ENCODE data around the gene OR10A3.

The OR10A3 gene

DNA sequence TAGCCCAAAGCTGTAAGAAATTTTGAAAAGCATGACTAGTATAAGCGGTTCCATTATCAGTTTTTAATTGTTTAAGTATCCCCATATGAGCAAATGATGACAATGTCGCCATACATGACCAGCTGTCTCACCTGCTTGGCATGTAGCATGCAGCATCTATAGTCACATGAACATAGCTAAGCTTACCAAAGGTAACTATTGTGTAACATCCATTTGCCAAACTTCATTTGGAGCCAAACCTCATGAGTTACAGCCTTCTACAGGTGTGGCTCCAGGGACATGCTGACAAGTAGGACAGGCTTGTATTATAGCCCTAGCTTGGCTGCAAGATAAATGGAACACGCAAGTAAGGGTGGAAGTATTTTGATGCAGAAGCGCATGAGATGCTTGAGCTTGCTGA lies 40.8 kb downstream of the OR10A3 start:
- Histone ChIP-seq H3K9ac (ENCODE audit: low read length) (no peak overlapping the region), H3K4me2 (ENCODE audit: low read depth, low read length) (no peak overlapping the region), H3K27ac (ENCODE audit: low read length) (no peak overlapping the region), H3F3A (ENCODE audit: insufficient read depth, low read length) (no peaks in the 10 kb centered on the region), H3K9me3 (replicated peaks; ENCODE audit: insufficient read depth, low read length) (no peaks in the 10 kb centered on the region), H4K20me1 (ENCODE audit: insufficient read depth, low read length) (no peaks in the 10 kb centered on the region), H3K36me3 (replicated peaks; ENCODE audit: insufficient read depth, low read length) (no peaks in the 10 kb centered on the region), H3K79me2 (ENCODE audit: low read length) (no peaks in the 10 kb centered on the region), H3K9me2 (replicated peaks; ENCODE audit: insufficient read depth, low read length) (no peaks in the 10 kb centered on the region), H2AFZ (ENCODE audit: low read length) (no peak overlapping the region), H3K4me1 (ENCODE audit: low read length) (no peaks in the 10 kb centered on the region), H3K27me3 (replicated peaks; ENCODE audit: insufficient read depth, low read length) (no peaks in the 10 kb centered on the region), H3K4me3 (ENCODE audit: low read length) (no peak overlapping the region)
- no peak for DNase-seq
- TF ChIP-seq EZH2phosphoT487 (IDR thresholded peaks at IDR 0.05; ENCODE audit: low read length) (no peak), EZH2 (optimal IDR thresholded peaks at IDR 0.05; ENCODE audit: low read depth, low read length) (no peak)
- TF ChIP-seq, protein P1, sequence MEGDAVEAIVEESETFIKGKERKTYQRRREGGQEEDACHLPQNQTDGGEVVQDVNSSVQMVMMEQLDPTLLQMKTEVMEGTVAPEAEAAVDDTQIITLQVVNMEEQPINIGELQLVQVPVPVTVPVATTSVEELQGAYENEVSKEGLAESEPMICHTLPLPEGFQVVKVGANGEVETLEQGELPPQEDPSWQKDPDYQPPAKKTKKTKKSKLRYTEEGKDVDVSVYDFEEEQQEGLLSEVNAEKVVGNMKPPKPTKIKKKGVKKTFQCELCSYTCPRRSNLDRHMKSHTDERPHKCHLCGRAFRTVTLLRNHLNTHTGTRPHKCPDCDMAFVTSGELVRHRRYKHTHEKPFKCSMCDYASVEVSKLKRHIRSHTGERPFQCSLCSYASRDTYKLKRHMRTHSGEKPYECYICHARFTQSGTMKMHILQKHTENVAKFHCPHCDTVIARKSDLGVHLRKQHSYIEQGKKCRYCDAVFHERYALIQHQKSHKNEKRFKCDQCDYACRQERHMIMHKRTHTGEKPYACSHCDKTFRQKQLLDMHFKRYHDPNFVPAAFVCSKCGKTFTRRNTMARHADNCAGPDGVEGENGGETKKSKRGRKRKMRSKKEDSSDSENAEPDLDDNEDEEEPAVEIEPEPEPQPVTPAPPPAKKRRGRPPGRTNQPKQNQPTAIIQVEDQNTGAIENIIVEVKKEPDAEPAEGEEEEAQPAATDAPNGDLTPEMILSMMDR (IDR thresholded peaks at IDR 0.05; ENCODE audit: low read length): no peak

DNA sequence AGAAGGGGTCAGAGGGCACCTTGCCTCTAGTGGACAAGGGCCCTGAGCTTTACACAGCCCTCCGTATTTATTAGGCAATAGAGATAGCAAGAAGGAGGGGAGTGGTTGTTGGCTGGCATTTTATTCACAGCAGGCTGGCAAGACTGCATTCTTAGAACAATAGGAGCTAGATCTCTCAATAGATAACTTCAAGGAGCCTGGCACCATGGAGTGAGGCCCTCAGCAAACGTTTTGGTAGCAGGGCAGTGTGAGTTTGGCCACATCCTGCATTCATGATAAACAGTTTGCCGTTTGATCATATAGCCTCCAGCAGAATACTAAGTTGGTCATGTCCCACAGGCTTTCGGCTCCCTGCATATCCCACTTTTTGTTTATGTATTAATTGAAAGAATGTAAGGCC lies 42.1 kb downstream of the OR10A3 start:
- H2AFZ ChIP-seq (ENCODE audit: low read length): no peak overlapping the region
- H3K36me3 ChIP-seq (replicated peaks; ENCODE audit: insufficient read depth, low read length): no peaks in the 10 kb centered on the region
- H3K9me3 ChIP-seq (replicated peaks; ENCODE audit: insufficient read depth, low read length): no peaks in the 10 kb centered on the region
- H3K4me3 ChIP-seq (ENCODE audit: low read length): no peak overlapping the region
- H3K4me1 ChIP-seq (ENCODE audit: low read length): no peaks in the 10 kb centered on the region
- no peaks in the 10 kb centered on the region for H3K9me2 ChIP-seq (replicated peaks; ENCODE audit: insufficient read depth, low read length)
- H3F3A ChIP-seq (ENCODE audit: insufficient read depth, low read length): no peaks in the 10 kb centered on the region
- no peaks in the 10 kb centered on the region for H3K27me3 ChIP-seq (replicated peaks; ENCODE audit: insufficient read depth, low read length)
- H4K20me1 ChIP-seq (ENCODE audit: insufficient read depth, low read length): no peaks in the 10 kb centered on the region
- H3K27ac ChIP-seq (ENCODE audit: low read length): no peak overlapping the region
- TF ChIP-seq, protein P1 (IDR thresholded peaks at IDR 0.05; ENCODE audit: low read length): no peak
- TF ChIP-seq EZH2phosphoT487 (IDR thresholded peaks at IDR 0.05; ENCODE audit: low read length): no peak
- no peak for TF ChIP-seq EZH2 (optimal IDR thresholded peaks at IDR 0.05; ENCODE audit: low read depth, low read length)
- DNase-seq: no peak
- no peak overlapping the region for H3K9ac ChIP-seq (ENCODE audit: low read length)
- H3K4me2 ChIP-seq (ENCODE audit: low read depth, low read length): no peak overlapping the region
- H3K79me2 ChIP-seq (ENCODE audit: low read length): no peaks in the 10 kb centered on the region

DNA sequence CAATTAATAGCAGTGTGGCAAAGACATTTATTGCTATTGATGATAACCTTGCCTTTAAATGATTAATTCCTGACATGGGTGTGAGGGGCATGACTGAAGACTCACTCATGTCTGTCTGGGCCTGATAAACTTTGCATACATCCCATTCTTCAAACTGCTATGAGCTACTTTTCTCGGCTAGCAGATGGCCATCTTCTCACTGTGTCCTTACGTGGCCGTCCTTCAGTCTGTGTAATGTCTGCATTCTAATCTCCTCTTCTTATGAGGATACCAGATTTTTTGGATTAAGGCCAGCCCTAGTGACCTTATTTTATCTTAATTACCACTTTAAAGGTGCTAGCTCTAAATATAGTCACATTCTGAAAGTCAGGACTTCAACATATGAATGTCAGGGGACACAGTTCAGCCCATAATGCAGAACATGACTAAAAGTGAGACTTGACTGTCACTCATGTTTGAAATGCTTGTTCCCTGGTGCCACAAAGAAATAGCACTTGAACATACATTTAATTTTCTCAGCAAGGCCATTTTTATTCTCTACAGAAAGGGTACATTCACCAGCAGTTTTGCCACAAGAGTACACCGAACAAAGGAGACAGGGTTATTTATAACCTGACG lies 42.7 kb downstream of the OR10A3 start:
- DNase-seq: no peak
- Histone ChIP-seq H3K79me2 (ENCODE audit: low read length) (no peaks in the 10 kb centered on the region), H3K9me2 (replicated peaks; ENCODE audit: insufficient read depth, low read length) (no peaks in the 10 kb centered on the region), H2AFZ (ENCODE audit: low read length) (no peak overlapping the region), H3K9me3 (replicated peaks; ENCODE audit: insufficient read depth, low read length) (no peaks in the 10 kb centered on the region), H3K27ac (ENCODE audit: low read length) (no peak overlapping the region), H3K4me2 (ENCODE audit: low read depth, low read length) (no peak overlapping the region), H3K27me3 (replicated peaks; ENCODE audit: insufficient read depth, low read length) (no peaks in the 10 kb centered on the region), H3K4me3 (ENCODE audit: low read length) (no peak overlapping the region), H3F3A (ENCODE audit: insufficient read depth, low read length) (no peaks in the 10 kb centered on the region), H4K20me1 (ENCODE audit: insufficient read depth, low read length) (no peaks in the 10 kb centered on the region), H3K36me3 (replicated peaks; ENCODE audit: insufficient read depth, low read length) (no peaks in the 10 kb centered on the region), H3K4me1 (ENCODE audit: low read length) (no peaks in the 10 kb centered on the region), H3K9ac (ENCODE audit: low read length) (no peak overlapping the region)
- TF ChIP-seq EZH2phosphoT487 (IDR thresholded peaks at IDR 0.05; ENCODE audit: low read length) (no peak), EZH2 (optimal IDR thresholded peaks at IDR 0.05; ENCODE audit: low read depth, low read length) (no peak)
- TF ChIP-seq, protein P1 (IDR thresholded peaks at IDR 0.05; ENCODE audit: low read length): no peak

Data from MM.1S (cell line).